GM23338 (cell line): Measurements from ENCODE around the gene SHFL. TPM values are rescaled to one million over a fixed set of nuclear protein-coding genes. Genes with fewer than 3 reads are reported as not detected.

ENCODE experiments used
- ATAC-seq: fragments of 200-7000 bp; cut with Tn5 transposase; 3 replicates; pipeline ENCODE4 v1.9.1; 2020
- DNase-seq: peaks from one replicate; pipeline ENCODE4 v3.0.0-alpha.2; 2015; ENCODE audit warnings: low spot score
- H2AFZ ChIP-seq: fragments of 200-600 bp; sonication (generic); 2 replicates; pipeline ENCODE4 v1.8.0; 2016; ENCODE audit warnings: antibody characterized with exemption, mild to moderate bottlenecking, moderate library complexity
- H3F3A ChIP-seq: fragments of 200-600 bp; sonication (generic); replicated peaks from 2 replicates; pipeline ENCODE4 v1.8.0; 2017; ENCODE audit warnings: antibody characterized with exemption, mixed run types, low read depth
- H3K27ac ChIP-seq: fragments of 200-600 bp; sonication (generic); 2 replicates; pipeline ENCODE4 v1.6.1; 2016; ENCODE audit warnings: low read depth
- H3K27me3 ChIP-seq: fragments of 200-600 bp; sonication (generic); 2 replicates; pipeline ENCODE4 v1.8.0; 2016; ENCODE audit warnings: mild to moderate bottlenecking, mixed run types, moderate library complexity; ENCODE audit not compliant: insufficient read depth
- H3K36me3 ChIP-seq: fragments of 200-600 bp; sonication (generic); 2 replicates; pipeline ENCODE4 v1.8.0; 2016; ENCODE audit warnings: mild to moderate bottlenecking; ENCODE audit not compliant: insufficient read depth
- H3K4me1 ChIP-seq: fragments of 200-600 bp; sonication (generic); 2 replicates; pipeline ENCODE4 v1.8.0; 2016; ENCODE audit warnings: mild to moderate bottlenecking, moderate library complexity; ENCODE audit not compliant: insufficient read depth
- H3K4me2 ChIP-seq: fragments of 200-600 bp; sonication (generic); 2 replicates; pipeline ENCODE4 v1.7.1; 2017; ENCODE audit warnings: mixed run types
- H3K4me3 ChIP-seq: fragments of 200-600 bp; sonication (generic); 2 replicates; pipeline ENCODE4 v1.6.1; 2016; ENCODE audit warnings: mixed run types
- H3K79me2 ChIP-seq: fragments of 200-600 bp; sonication (generic); replicated peaks from 2 replicates; pipeline ENCODE4 v1.8.0; 2017; ENCODE audit warnings: mild to moderate bottlenecking; ENCODE audit not compliant: insufficient read depth
- H3K9me2 ChIP-seq: fragments of 200-600 bp; sonication (generic); 2 replicates; pipeline ENCODE4 v1.8.0; 2017; ENCODE audit not compliant: insufficient read depth
- H4K20me1 ChIP-seq: fragments of 200-600 bp; sonication (generic); replicated peaks from 2 replicates; pipeline ENCODE4 v1.8.0; 2017; ENCODE audit warnings: mild to moderate bottlenecking; ENCODE audit not compliant: insufficient read depth
- H3K27ac Mint-ChIP-seq: 2 replicates; pipeline ENCODE4 v1.8.0; 2020; ENCODE audit warnings: inconsistent platforms, mild to moderate bottlenecking, moderate library complexity, mixed read lengths
- H3K27me3 Mint-ChIP-seq: 3 replicates; pipeline ENCODE4 v1.8.0; 2022; ENCODE audit warnings: low read depth, mild to moderate bottlenecking, moderate library complexity, mixed read lengths, inconsistent platforms; ENCODE audit not compliant: insufficient read depth, poor library complexity
- H3K36me3 Mint-ChIP-seq: 3 replicates; pipeline ENCODE4 v1.8.0; 2021; ENCODE audit warnings: low read depth, mild to moderate bottlenecking, inconsistent platforms, moderate library complexity, mixed read lengths
- H3K4me1 Mint-ChIP-seq: 3 replicates; pipeline ENCODE4 v1.8.0; 2020; ENCODE audit warnings: mild to moderate bottlenecking, inconsistent platforms, mixed read lengths
- H3K4me3 Mint-ChIP-seq: 3 replicates; pipeline ENCODE4 v1.8.0; 2021; ENCODE audit warnings: moderate library complexity, mild to moderate bottlenecking, inconsistent platforms, mixed read lengths
- H3K9me3 Mint-ChIP-seq: 3 replicates; pipeline ENCODE4 v1.8.0; 2020; ENCODE audit warnings: moderate library complexity, mild to moderate bottlenecking, inconsistent platforms, mixed read lengths
- CREB1 ChIP-seq: fragments of 250-450 bp; sonication (Bioruptor Pico); IDR thresholded peaks from 2 replicates; pipeline ENCODE4 v1.5.0; 2020; ENCODE audit warnings: low read depth, mild to moderate bottlenecking, moderate library complexity
- CTCF ChIP-seq, 2 experiments: fragments of 200-600 bp in 1 of 2; sonication (generic) in 1 of 2; conservative IDR thresholded peaks; 2 replicates each; pipeline versions ENCODE4 v1.5.1 to v1.6.1; 2016 to 2017; ENCODE audit warnings: antibody characterized with exemption in 2 of 2, low read depth in 2 of 2, mild to moderate bottlenecking in 2 of 2, moderate library complexity in 1 of 2
- EZH2 ChIP-seq: fragments of 200-600 bp; sonication (generic); IDR thresholded peaks from one replicate; pipeline ENCODE4 v1.8.0; 2017; ENCODE audit warnings: antibody characterized with exemption, mild to moderate bottlenecking, low read depth; ENCODE audit not compliant: unreplicated experiment
- EZH2phosphoT487 ChIP-seq: fragments of 200-600 bp; sonication (generic); IDR thresholded peaks from one replicate; pipeline ENCODE4 v1.8.1; 2018; ENCODE audit warnings: antibody characterized with exemption; ENCODE audit not compliant: unreplicated experiment
- JUNB ChIP-seq: IDR thresholded peaks from one replicate; pipeline ENCODE4 v1.6.1; 2016; ENCODE audit warnings: antibody characterized with exemption; ENCODE audit not compliant: unreplicated experiment
- NANOG ChIP-seq: IDR thresholded peaks from 2 replicates; pipeline ENCODE4 v1.6.1; 2016; ENCODE audit warnings: antibody characterized with exemption, borderline replicate concordance
- POLR2AphosphoS5 ChIP-seq: IDR thresholded peaks from 2 replicates; pipeline ENCODE4 v1.6.1; 2016; ENCODE audit warnings: antibody characterized with exemption, low read depth
- STAT1 ChIP-seq: IDR thresholded peaks from one replicate; pipeline ENCODE4 v1.6.1; 2016; ENCODE audit warnings: antibody characterized with exemption; ENCODE audit not compliant: unreplicated experiment
- ZNF114 ChIP-seq: fragments of 250-450 bp; sonication (Bioruptor Pico); IDR thresholded peaks from 2 replicates; pipeline ENCODE4 v1.5.0; 2020; ENCODE audit warnings: mild to moderate bottlenecking, moderate library complexity
- ZNF331 ChIP-seq: fragments of 250-450 bp; sonication (Bioruptor Pico); IDR thresholded peaks from 2 replicates; pipeline ENCODE4 v1.5.0; 2020; ENCODE audit warnings: low read depth, mild to moderate bottlenecking, moderate library complexity
- ZNF462 ChIP-seq: fragments of 250-450 bp; sonication (Bioruptor Pico); IDR thresholded peaks from 2 replicates; pipeline ENCODE4 v1.5.0; 2020; ENCODE audit warnings: mild to moderate bottlenecking, moderate library complexity
- polyA plus RNA-seq: library from polyadenylated mRNA; unstranded; fragments of >200 nt; fragmentation: Nextera tagmentation; extraction: Ambion mirVana; gene quantifications from 2 replicates; pipeline ENCODE4 v1.2.1, GENCODE V29; 2016
- total RNA-seq: library from RNA; depleted of rRNA; stranded (reverse); fragments of >200 nt; shearing (Covaris generic); gene quantifications from 2 replicates; pipeline ENCODE4 v1.2.3, GENCODE V29; 2014
- TF ChIP-seq, protein P1 (sequence below): IDR thresholded peaks from one replicate; pipeline ENCODE4 v1.6.1; 2018; ENCODE audit warnings: antibody characterized with exemption; ENCODE audit not compliant: unreplicated experiment
- TF ChIP-seq, protein P2 (sequence below): IDR thresholded peaks from 2 replicates; pipeline ENCODE4 v1.6.1; 2016; ENCODE audit warnings: antibody characterized with exemption

SHFL gene
- total and polyA plus RNA-seq, 2 experiments from 2014 or later, result 31.7 to 32.1 TPM

GRCh38 chr19:10107254-10107653, 21.1 kb downstream of the SHFL start:
- Histone ChIP-seq H2AFZ (no peak overlapping the region), H3K4me1 (peaks cover 7% of the 10 kb centered on the region; the same call in 1 of the 2 replicates), H3K4me3 (peak overlapping the region; percentile 98), H3K27me3 (no peaks in the 10 kb centered on the region), H3K4me2 (peak overlapping the region; percentile 97), H3K27ac (peak overlapping the region; percentile 50; the same call in 1 of the 2 replicates), H3K9me2 (no peaks in the 10 kb centered on the region), H3F3A (peaks cover 40% of the 10 kb centered on the region), H4K20me1 (0 out of 2 replicates have a peak, but pooled peaks cover 7% of the 10 kb centered on the region), H3K79me2 (peaks cover 24% of the 10 kb centered on the region), H3K36me3 (peaks cover 28% of the 10 kb centered on the region)
- ATAC-seq (no peak), DNase-seq (no peak)
- H3K4me1 Mint-ChIP-seq, result peaks cover 11% of the 10 kb centered on the region
- peaks cover 24% of the 10 kb centered on the region for H3K27me3 Mint-ChIP-seq
- peak overlapping the region; percentile 96 for H3K4me3 Mint-ChIP-seq
- peaks cover 51% of the 10 kb centered on the region for H3K36me3 Mint-ChIP-seq
- H3K27ac Mint-ChIP-seq, result peak overlapping the region; percentile 50
- TF ChIP-seq STAT1, result no peak
- no peak for TF ChIP-seq NANOG
- no peak for TF ChIP-seq JUNB
- TF ChIP-seq POLR2AphosphoS5, result no peak
- no peak for TF ChIP-seq ZNF462 (CRISPR knock-in tag)
- no peak for TF ChIP-seq CREB1 (CRISPR knock-in tag)
- no peak for TF ChIP-seq EZH2phosphoT487
- no peak for TF ChIP-seq CTCF (conservative IDR thresholded peaks at IDR 0.05; ENCODE audit: low read depth in 2 of 2)
- TF ChIP-seq, protein P1, sequence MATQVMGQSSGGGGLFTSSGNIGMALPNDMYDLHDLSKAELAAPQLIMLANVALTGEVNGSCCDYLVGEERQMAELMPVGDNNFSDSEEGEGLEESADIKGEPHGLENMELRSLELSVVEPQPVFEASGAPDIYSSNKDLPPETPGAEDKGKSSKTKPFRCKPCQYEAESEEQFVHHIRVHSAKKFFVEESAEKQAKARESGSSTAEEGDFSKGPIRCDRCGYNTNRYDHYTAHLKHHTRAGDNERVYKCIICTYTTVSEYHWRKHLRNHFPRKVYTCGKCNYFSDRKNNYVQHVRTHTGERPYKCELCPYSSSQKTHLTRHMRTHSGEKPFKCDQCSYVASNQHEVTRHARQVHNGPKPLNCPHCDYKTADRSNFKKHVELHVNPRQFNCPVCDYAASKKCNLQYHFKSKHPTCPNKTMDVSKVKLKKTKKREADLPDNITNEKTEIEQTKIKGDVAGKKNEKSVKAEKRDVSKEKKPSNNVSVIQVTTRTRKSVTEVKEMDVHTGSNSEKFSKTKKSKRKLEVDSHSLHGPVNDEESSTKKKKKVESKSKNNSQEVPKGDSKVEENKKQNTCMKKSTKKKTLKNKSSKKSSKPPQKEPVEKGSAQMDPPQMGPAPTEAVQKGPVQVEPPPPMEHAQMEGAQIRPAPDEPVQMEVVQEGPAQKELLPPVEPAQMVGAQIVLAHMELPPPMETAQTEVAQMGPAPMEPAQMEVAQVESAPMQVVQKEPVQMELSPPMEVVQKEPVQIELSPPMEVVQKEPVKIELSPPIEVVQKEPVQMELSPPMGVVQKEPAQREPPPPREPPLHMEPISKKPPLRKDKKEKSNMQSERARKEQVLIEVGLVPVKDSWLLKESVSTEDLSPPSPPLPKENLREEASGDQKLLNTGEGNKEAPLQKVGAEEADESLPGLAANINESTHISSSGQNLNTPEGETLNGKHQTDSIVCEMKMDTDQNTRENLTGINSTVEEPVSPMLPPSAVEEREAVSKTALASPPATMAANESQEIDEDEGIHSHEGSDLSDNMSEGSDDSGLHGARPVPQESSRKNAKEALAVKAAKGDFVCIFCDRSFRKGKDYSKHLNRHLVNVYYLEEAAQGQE, result no peak
- TF ChIP-seq, protein P2, sequence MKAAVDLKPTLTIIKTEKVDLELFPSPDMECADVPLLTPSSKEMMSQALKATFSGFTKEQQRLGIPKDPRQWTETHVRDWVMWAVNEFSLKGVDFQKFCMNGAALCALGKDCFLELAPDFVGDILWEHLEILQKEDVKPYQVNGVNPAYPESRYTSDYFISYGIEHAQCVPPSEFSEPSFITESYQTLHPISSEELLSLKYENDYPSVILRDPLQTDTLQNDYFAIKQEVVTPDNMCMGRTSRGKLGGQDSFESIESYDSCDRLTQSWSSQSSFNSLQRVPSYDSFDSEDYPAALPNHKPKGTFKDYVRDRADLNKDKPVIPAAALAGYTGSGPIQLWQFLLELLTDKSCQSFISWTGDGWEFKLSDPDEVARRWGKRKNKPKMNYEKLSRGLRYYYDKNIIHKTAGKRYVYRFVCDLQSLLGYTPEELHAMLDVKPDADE, result no peak
- TF ChIP-seq EZH2, result no peak
- no peak for TF ChIP-seq ZNF114 (CRISPR knock-in tag)
- no peak for TF ChIP-seq ZNF331 (CRISPR knock-in tag)
- no peaks in the 10 kb centered on the region for H3K9me3 Mint-ChIP-seq
